DND-41 (cell line): ENCODE results near the gene ZNF470.
A peak's percentile ranks its signal among the peaks of the same experiment; 100 is the strongest.

ENCODE experiments used
- ATAC-seq: fragments of 200-7000 bp; cut with Tn5 transposase; 3 replicates; pipeline ENCODE4 v1.9.1; 2021; ENCODE audit warnings: low read depth; ENCODE audit not compliant: insufficient read depth
- DNase-seq: peaks from one replicate; pipeline ENCODE4 v3.0.0-alpha.2; 2020
- H2AFZ ChIP-seq: 2 replicates; pipeline ENCODE4 v1.6.0; 2012; ENCODE audit warnings: low read depth, low read length
- H3K27ac ChIP-seq: 2 replicates; pipeline ENCODE4 v1.5.1; 2012; ENCODE audit warnings: low read length, inconsistent platforms
- H3K27me3 ChIP-seq: fragments of 200-600 bp; sonication (generic); 2 replicates; pipeline ENCODE4 v1.6.0; 2012; ENCODE audit warnings: low read length, mild to moderate bottlenecking, inconsistent platforms; ENCODE audit not compliant: insufficient read depth, poor library complexity
- H3K36me3 ChIP-seq: 2 replicates; pipeline ENCODE4 v1.5.1; 2012; ENCODE audit warnings: low read length, inconsistent platforms; ENCODE audit not compliant: insufficient read depth
- H3K4me1 ChIP-seq: 2 replicates; pipeline ENCODE4 v1.5.1; 2012; ENCODE audit warnings: mild to moderate bottlenecking, low read length; ENCODE audit not compliant: insufficient read depth
- H3K4me2 ChIP-seq: 2 replicates; pipeline ENCODE4 v1.6.0; 2012; ENCODE audit warnings: mild to moderate bottlenecking, moderate library complexity, low read length, inconsistent platforms; ENCODE audit not compliant: insufficient read depth
- H3K4me3 ChIP-seq, 2 experiments: fragments of 200-600 bp in 1 of 2; shearing (Covaris generic) in 1 of 2; 2 replicates each; pipeline ENCODE4 v1.5.1; 2012 to 2016; ENCODE audit warnings: inconsistent platforms in 2 of 2, low read length in 2 of 2, mild to moderate bottlenecking in 2 of 2, low read depth in 1 of 2, moderate library complexity in 1 of 2
- H3K79me2 ChIP-seq: 2 replicates; pipeline ENCODE4 v1.6.0; 2012; ENCODE audit warnings: low read length, inconsistent platforms; ENCODE audit not compliant: insufficient read depth
- H3K9ac ChIP-seq: 2 replicates; pipeline ENCODE4 v1.6.0; 2012; ENCODE audit warnings: low read depth, mild to moderate bottlenecking, inconsistent platforms, low read length, moderate library complexity
- H3K9me3 ChIP-seq: 2 replicates; pipeline ENCODE4 v1.5.1; 2012; ENCODE audit warnings: low read length, moderate library complexity, mild to moderate bottlenecking, inconsistent platforms; ENCODE audit not compliant: insufficient read depth, severe bottlenecking
- H4K20me1 ChIP-seq: 2 replicates; pipeline ENCODE4 v1.6.0; 2012; ENCODE audit warnings: low read length; ENCODE audit not compliant: insufficient read depth
- EZH2 ChIP-seq: IDR thresholded peaks from 3 replicates; pipeline ENCODE4 v1.6.1; 2012; ENCODE audit warnings: borderline replicate concordance, low read depth, mild to moderate bottlenecking, moderate library complexity, low read length, inconsistent platforms; ENCODE audit not compliant: severe bottlenecking
- TF ChIP-seq, protein P1 (sequence below): IDR thresholded peaks from 2 replicates; pipeline ENCODE4 v1.5.1; 2012; ENCODE audit warnings: borderline replicate concordance, low read length, moderate library complexity, mild to moderate bottlenecking; ENCODE audit not compliant: poor library complexity, severe bottlenecking; ENCODE audit errors: extremely low read depth

The ZNF470 gene

DNA sequence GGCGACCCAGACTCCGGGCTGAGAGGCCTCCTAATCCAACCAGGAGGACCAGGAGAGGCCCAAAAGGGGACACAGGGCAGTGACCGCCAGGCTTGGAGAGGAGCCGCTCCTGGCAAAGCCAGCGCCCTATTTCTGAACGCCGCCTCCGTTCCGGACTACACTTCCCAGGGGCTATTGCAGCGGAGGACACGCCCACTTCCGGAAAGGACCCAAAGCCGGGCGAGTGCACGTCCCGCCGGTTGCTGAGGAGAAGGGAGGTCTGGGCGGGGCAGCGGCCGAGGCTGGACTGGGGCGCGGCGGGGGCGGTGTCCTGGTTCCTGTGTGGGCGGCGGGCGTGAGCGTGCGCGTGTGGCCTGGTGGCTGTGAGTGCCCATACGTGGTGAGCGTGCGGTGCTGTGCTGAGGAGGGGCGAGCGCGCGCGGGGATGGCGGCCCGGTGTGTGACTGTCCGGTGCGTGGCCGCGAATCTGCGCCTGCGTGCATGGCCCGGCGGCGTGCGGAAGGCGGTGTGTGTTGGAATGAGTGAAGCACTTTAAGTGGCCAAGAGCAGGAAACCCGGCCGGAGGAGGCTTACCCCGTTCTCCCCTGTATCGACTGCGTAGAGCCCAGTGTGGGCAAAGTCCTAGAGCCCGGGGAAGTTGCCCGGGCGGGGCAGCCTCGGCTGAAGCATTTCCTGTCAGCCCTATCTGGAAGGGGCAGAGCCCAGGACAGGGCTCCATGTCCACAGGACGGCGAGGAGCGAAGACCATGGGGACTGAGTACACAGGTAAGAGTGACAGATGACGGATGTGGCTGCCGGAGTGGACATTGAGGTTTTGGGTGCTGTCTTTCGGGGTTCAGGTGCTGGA, at the start of gene ZNF470:
Gene ZNF470 (plus strand): TSS at position 195 of the 847 bp plus-strand sequence. CDS start 2,844 bp downstream, outside the sequence.
- peak within 1 kb of the TSS; percentile 83 for H3K27ac ChIP-seq
- peak; percentile 85 for DNase-seq
- H3K4me1 ChIP-seq = peaks cover 16% of the 10 kb centered on the region

DNA sequence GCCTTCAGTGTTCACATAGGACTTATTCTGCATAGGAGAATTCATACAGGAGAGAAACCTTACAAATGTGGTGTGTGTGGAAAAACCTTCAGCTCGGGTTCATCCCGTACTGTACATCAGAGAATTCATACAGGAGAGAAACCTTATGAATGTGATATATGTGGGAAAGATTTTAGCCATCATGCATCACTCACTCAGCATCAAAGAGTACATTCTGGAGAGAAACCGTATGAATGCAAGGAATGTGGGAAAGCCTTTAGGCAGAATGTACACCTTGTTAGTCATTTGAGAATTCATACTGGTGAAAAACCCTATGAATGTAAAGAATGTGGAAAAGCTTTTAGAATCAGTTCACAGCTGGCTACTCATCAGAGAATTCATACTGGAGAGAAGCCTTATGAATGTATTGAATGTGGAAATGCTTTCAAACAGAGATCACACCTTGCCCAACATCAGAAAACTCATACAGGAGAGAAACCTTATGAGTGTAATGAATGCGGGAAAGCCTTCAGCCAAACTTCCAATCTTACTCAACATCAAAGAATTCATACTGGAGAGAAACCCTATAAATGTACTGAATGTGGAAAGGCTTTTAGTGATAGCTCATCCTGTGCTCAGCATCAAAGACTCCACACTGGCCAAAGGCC, 41.9 kb upstream of the ZNF470 start:
- no peaks in the 10 kb centered on the region for H3K36me3 ChIP-seq
- no peak for TF ChIP-seq EZH2
- TF ChIP-seq, protein P1, sequence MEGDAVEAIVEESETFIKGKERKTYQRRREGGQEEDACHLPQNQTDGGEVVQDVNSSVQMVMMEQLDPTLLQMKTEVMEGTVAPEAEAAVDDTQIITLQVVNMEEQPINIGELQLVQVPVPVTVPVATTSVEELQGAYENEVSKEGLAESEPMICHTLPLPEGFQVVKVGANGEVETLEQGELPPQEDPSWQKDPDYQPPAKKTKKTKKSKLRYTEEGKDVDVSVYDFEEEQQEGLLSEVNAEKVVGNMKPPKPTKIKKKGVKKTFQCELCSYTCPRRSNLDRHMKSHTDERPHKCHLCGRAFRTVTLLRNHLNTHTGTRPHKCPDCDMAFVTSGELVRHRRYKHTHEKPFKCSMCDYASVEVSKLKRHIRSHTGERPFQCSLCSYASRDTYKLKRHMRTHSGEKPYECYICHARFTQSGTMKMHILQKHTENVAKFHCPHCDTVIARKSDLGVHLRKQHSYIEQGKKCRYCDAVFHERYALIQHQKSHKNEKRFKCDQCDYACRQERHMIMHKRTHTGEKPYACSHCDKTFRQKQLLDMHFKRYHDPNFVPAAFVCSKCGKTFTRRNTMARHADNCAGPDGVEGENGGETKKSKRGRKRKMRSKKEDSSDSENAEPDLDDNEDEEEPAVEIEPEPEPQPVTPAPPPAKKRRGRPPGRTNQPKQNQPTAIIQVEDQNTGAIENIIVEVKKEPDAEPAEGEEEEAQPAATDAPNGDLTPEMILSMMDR = no peak
- H4K20me1 ChIP-seq = no peaks in the 10 kb centered on the region
- no peak overlapping the region for H3K9ac ChIP-seq
- no peak for ATAC-seq
- H3K9me3 ChIP-seq = peaks cover 52% of the 10 kb centered on the region
- no peak overlapping the region for H3K4me3 ChIP-seq
- no peak overlapping the region for H2AFZ ChIP-seq
- no peak overlapping the region for H3K4me2 ChIP-seq
- no peaks in the 10 kb centered on the region for H3K79me2 ChIP-seq
- H3K27me3 ChIP-seq = no peaks in the 10 kb centered on the region
- no peaks in the 10 kb centered on the region for H3K4me1 ChIP-seq
- no peak overlapping the region for H3K27ac ChIP-seq
- no peak for DNase-seq

More for the DNA sequence above, at the start of gene ZNF470:
- peak within 1 kb of the TSS; percentile 62 for H3K4me2 ChIP-seq
- H3K9ac ChIP-seq = peak within 1 kb of the TSS; percentile 74
- TF ChIP-seq, protein P1 = no peak
- TF ChIP-seq EZH2 = no peak
- no peaks in the 10 kb centered on the region for H4K20me1 ChIP-seq
- H3K79me2 ChIP-seq = no peaks in the 10 kb centered on the region
- peaks cover 36% of the 10 kb centered on the region for H3K36me3 ChIP-seq
- peak within 1 kb of the TSS; percentile 64 to 95 for H3K4me3 ChIP-seq
- peak within 1 kb of the TSS; percentile 96 for H2AFZ ChIP-seq
- no peaks in the 10 kb centered on the region for H3K27me3 ChIP-seq
- peak; percentile 95 for ATAC-seq
- H3K9me3 ChIP-seq = peaks cover 65% of the 10 kb centered on the region

DNA sequence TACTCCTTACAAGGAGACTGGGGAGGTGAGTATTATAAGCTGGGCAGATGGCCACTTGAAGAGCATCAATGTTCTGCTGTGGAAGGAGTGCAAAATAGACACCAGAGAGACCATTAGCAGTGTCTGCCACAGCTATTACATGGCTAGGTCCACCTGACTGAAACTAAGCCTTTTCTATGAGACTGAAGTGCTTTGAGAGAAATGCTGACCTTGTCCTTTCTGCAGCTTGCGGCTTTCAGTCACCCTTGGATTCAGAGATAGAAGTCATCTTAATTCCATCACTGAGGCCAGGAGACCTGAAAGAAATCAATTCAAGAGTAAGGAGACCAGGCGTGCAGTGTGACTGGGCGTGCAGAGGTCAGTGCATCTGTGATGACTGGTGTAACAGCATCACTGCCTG, 29.8 kb upstream of the ZNF470 start:
- Histone ChIP-seq H3K27ac (peak overlapping the region; percentile 94; the same call in 1 of the 2 replicates), H2AFZ (peak overlapping the region; percentile 74), H3K27me3 (no peaks in the 10 kb centered on the region), H3K4me2 (peak overlapping the region; percentile 78), H4K20me1 (no peaks in the 10 kb centered on the region), H3K36me3 (peaks cover 36% of the 10 kb centered on the region), H3K4me3 (peak overlapping the region in 1 of 2 experiments; percentile 71; a peak in 3 of 4 replicates), H3K79me2 (peaks cover 23% of the 10 kb centered on the region), H3K4me1 (peaks cover 36% of the 10 kb centered on the region), H3K9ac (peak overlapping the region; percentile 62), H3K9me3 (peaks cover 44% of the 10 kb centered on the region)
- ATAC-seq (no peak), DNase-seq (no peak)
- TF ChIP-seq, protein P1 = no peak
- no peak for TF ChIP-seq EZH2
